IMR-90 (cell line): ENCODE measurements around the gene POLR1G. TPM values are rescaled to one million over a fixed set of nuclear protein-coding genes. Genes with fewer than 3 reads are reported as not detected.

Experiments
- ATAC-seq: fragments of 200-7000 bp; cut with Tn5 transposase; 2 replicates; pipeline ENCODE4 v1.9.1; 2020; ENCODE audit warnings: low read depth, mild to moderate bottlenecking, moderate library complexity
- BruUV-seq: library from RNA; stranded (reverse); fragments of 400-500 nt; replicated peaks from 2 replicates; lab custom pipeline; 2021; lab: Mats Ljungman, UMichigan
- CTCF ChIA-PET: fragments of 300-600 bp; formaldehyde crosslinking; extraction: SDS; loops from one replicate; lab custom pipeline; 2021; ENCODE audit warnings: antibody characterized with exemption; lab: Yijun Ruan, JAX
- POLR2A ChIA-PET: fragments of 300-600 bp; sonication (Branson Sonifier 250); formaldehyde crosslinking; loops from one replicate; lab custom pipeline; 2022; ENCODE audit warnings: antibody characterized with exemption; ENCODE audit not compliant: unreplicated experiment; lab: Charles Lee
- DNase-seq: peaks from one replicate; pipeline ENCODE4 v3.0.0; 2013
- H2AFZ ChIP-seq: replicated peaks from 2 replicates; pipeline ENCODE3; 2013; ENCODE audit warnings: low read length, mild to moderate bottlenecking; ENCODE audit not compliant: poor library complexity
- H2AK5ac ChIP-seq: 2 replicates; pipeline ENCODE4 v1.6.1; 2013; ENCODE audit warnings: low read depth, low read length, inconsistent platforms
- H2AK9ac ChIP-seq: replicated peaks from 2 replicates; pipeline ENCODE3; 2013; ENCODE audit warnings: mild to moderate bottlenecking, low read depth, low read length, moderate library complexity; ENCODE audit not compliant: poor library complexity
- H2BK120ac ChIP-seq: 2 replicates; pipeline ENCODE4 v1.6.1; 2013; ENCODE audit warnings: low read depth, low read length, inconsistent platforms
- H2BK15ac ChIP-seq: 3 replicates; pipeline ENCODE4 v1.6.1; 2013; ENCODE audit warnings: low read depth, low read length, inconsistent platforms
- H2BK20ac ChIP-seq: 2 replicates; pipeline ENCODE4 v1.6.1; 2013; ENCODE audit warnings: low read depth, mild to moderate bottlenecking, inconsistent platforms, low read length, moderate library complexity
- H2BK5ac ChIP-seq: 2 replicates; pipeline ENCODE4 v1.6.1; 2013; ENCODE audit warnings: mild to moderate bottlenecking, low read depth, low read length, inconsistent platforms; ENCODE audit not compliant: poor library complexity, severe bottlenecking
- H3K14ac ChIP-seq: replicated peaks from 2 replicates; pipeline ENCODE4 v1.6.1; 2013; ENCODE audit warnings: low read depth, low read length, inconsistent platforms
- H3K18ac ChIP-seq: 2 replicates; pipeline ENCODE4 v1.6.1; 2013; ENCODE audit warnings: low read depth, low read length, control low read depth
- H3K23ac ChIP-seq: 2 replicates; pipeline ENCODE4 v1.6.1; 2013; ENCODE audit warnings: low read depth, low read length, inconsistent platforms
- H3K27ac ChIP-seq: 2 replicates; pipeline ENCODE4 v1.5.1; 2013; ENCODE audit warnings: mild to moderate bottlenecking, control low read depth, low read length; ENCODE audit not compliant: insufficient read depth
- H3K27me3 ChIP-seq: 2 replicates; pipeline ENCODE4 v1.6.1; 2013; ENCODE audit warnings: low read length; ENCODE audit not compliant: control insufficient read depth, insufficient read depth
- H3K36me3 ChIP-seq: 2 replicates; pipeline ENCODE4 v1.6.1; 2013; ENCODE audit warnings: low read length, mixed read lengths; ENCODE audit not compliant: control insufficient read depth, insufficient read depth
- H3K4ac ChIP-seq: 2 replicates; pipeline ENCODE4 v1.6.1; 2013; ENCODE audit warnings: low read depth, low read length, inconsistent platforms
- H3K4me1 ChIP-seq: 2 replicates; pipeline ENCODE4 v1.6.1; 2013; ENCODE audit warnings: low read length, mixed read lengths; ENCODE audit not compliant: control insufficient read depth, insufficient read depth
- H3K4me2 ChIP-seq: 2 replicates; pipeline ENCODE4 v1.6.1; 2013; ENCODE audit warnings: low read depth, mild to moderate bottlenecking, control low read depth, low read length, moderate library complexity
- H3K4me3 ChIP-seq: 2 replicates; pipeline ENCODE4 v1.5.1; 2013; ENCODE audit warnings: low read depth, mild to moderate bottlenecking, control low read depth, low read length, moderate library complexity; ENCODE audit not compliant: insufficient read depth
- H3K56ac ChIP-seq: 2 replicates; pipeline ENCODE4 v1.6.1; 2013; ENCODE audit warnings: low read length, inconsistent platforms; ENCODE audit not compliant: insufficient read depth; ENCODE audit errors: extremely low read depth
- H3K79me1 ChIP-seq, 2 experiments: 2 replicates each; pipeline ENCODE4 v1.6.1; 2013; ENCODE audit warnings: low read length in 2 of 2, inconsistent platforms in 1 of 2, low read depth in 1 of 2
- H3K9ac ChIP-seq: 2 replicates; pipeline ENCODE4 v1.6.1; 2013; ENCODE audit warnings: low read depth, low read length, control low read depth
- H3K9me1 ChIP-seq: 2 replicates; pipeline ENCODE4 v1.6.1; 2013; ENCODE audit warnings: low read length, inconsistent platforms; ENCODE audit not compliant: insufficient read depth
- H3K9me3 ChIP-seq: 2 replicates; pipeline ENCODE4 v1.6.1; 2013; ENCODE audit warnings: low read length; ENCODE audit not compliant: control insufficient read depth, insufficient read depth
- H4K20me1 ChIP-seq: 2 replicates; pipeline ENCODE4 v1.6.1; 2013; ENCODE audit warnings: low read length, inconsistent platforms; ENCODE audit not compliant: insufficient read depth
- H4K5ac ChIP-seq: 2 replicates; pipeline ENCODE4 v1.6.1; 2013; ENCODE audit warnings: mild to moderate bottlenecking, low read depth, low read length, control low read depth
- H4K8ac ChIP-seq, 2 experiments: 2 replicates each; pipeline ENCODE4 v1.6.1; 2013; ENCODE audit warnings: low read depth in 2 of 2, low read length in 2 of 2, control low read depth in 1 of 2, inconsistent platforms in 1 of 2
- H4K91ac ChIP-seq: 2 replicates; pipeline ENCODE4 v1.6.1; 2013; ENCODE audit warnings: low read depth, low read length, inconsistent platforms; ENCODE audit not compliant: insufficient read depth
- ELK1 ChIP-seq: fragments of 150-350 bp; IDR thresholded peaks from 2 replicates; pipeline ENCODE4 v1.6.1; 2016; ENCODE audit warnings: low read depth, mild to moderate bottlenecking, low read length, moderate library complexity, borderline replicate concordance
- RAD21 ChIP-seq: IDR thresholded peaks from 2 replicates; pipeline ENCODE4 v1.6.1; 2012; ENCODE audit warnings: low read length, improper control_type of control experiment
- WGBS, 2 experiments: methylation state at CpG; one replicate each; pipeline versions ENCODE4 v1.1.5 to v1.1.7; 2013; ENCODE audit warnings: missing lambda C conversion rate in 2 of 2; ENCODE audit not compliant: insufficient read length in 1 of 2; ENCODE audit errors: extremely low coverage in 2 of 2; 5-methylcytosine and 5-hydroxymethylcytosine counted together
- dilution Hi-C: fragments of 300-500 bp; cut with HindIII; formaldehyde crosslinking; loops from one replicate; pipeline ENCODE4 v1.14.3; 2018; ENCODE audit warnings: low sequenced_read_pairs; ENCODE audit not compliant: unreplicated experiment
- in situ Hi-C: fragments of 300-500 bp; cut with MboI; formaldehyde crosslinking; loops from 3 replicates; pipeline ENCODE4 v1.14.3; 2019; ENCODE audit warnings: low sequenced_read_pairs, inconsistent platforms, mixed read lengths
- intact Hi-C: fragments of 100-400 bp; cut with micrococcal nuclease; formaldehyde crosslinking; loops from 2 replicates; pipeline ENCODE4 v1.10.0; 2022
- polyA plus RNA-seq, 3 experiments: library from polyadenylated mRNA; depleted of rRNA; stranded (reverse); fragments of >200 nt; gene quantifications; 2 replicates each; pipeline ENCODE4 v1.2.3, GENCODE V29; 2012; ENCODE audit warnings: low replicate concordance in 1 of 3
- total RNA-seq: library from RNA; depleted of rRNA; stranded (reverse); fragments of >200 nt; gene quantifications from 2 replicates; pipeline ENCODE4 v1.2.3, GENCODE V29; 2012

Gene POLR1G
- total and polyA plus RNA-seq, 2 of the 4 experiments (the other 2 are of a cell fraction) = 8.0 to 12.5 TPM

GRCh38 chr19:45448425-45448756 lies 41.9 kb downstream of the POLR1G start:
- Histone ChIP-seq H4K5ac (no peak overlapping the region), H2BK15ac (no peak overlapping the region), H3K9me3 (no peaks in the 10 kb centered on the region), H3K9ac (no peak overlapping the region), H3K27ac (no peak overlapping the region), H4K8ac (no peak overlapping the region), H2BK20ac (no peak overlapping the region), H3K18ac (no peak overlapping the region), H3K4me3 (no peak overlapping the region), H2BK120ac (no peak overlapping the region), H3K14ac (no peak overlapping the region), H3K79me1 (peaks cover 0 to 28% of the 10 kb centered on the region in 2 experiments; a peak in 1 of 4 replicates), H3K9me1 (peaks cover 7% of the 10 kb centered on the region; the same call in 1 of the 2 replicates), H2AK9ac (no peak overlapping the region), H3K4me1 (peaks cover 10% of the 10 kb centered on the region), H3K56ac (no peak overlapping the region), H2BK5ac (no peak overlapping the region), H3K27me3 (no peaks in the 10 kb centered on the region), H4K91ac (no peak overlapping the region), H3K23ac (no peak overlapping the region), H3K4ac (no peak overlapping the region), H2AFZ (no peak overlapping the region), H2AK5ac (no peak overlapping the region), H3K4me2 (no peak overlapping the region), H4K20me1 (no peaks in the 10 kb centered on the region), H3K36me3 (no peaks in the 10 kb centered on the region)
- BruUV-seq = no TSS peak
- DNase-seq (no peak), ATAC-seq (no peak)
- POLR2A ChIA-PET = no interaction called here
- WGBS, 2 experiments = no CpG with 5 or more reads among the region's 3 CpGs
- in situ Hi-C loops = no loop called here
- intact Hi-C loops = no loop called here
- CTCF ChIA-PET = interaction anchor here (0.5 to 1.5 kb wide), 3 partner anchors 9 to 197 kb away, joined by 3 to 7 read pairs (median 4); no protein-coding TSS in a partner anchor
- TF ChIP-seq RAD21 = no peak
- no peak for TF ChIP-seq ELK1
- dilution Hi-C loops = no loop called here
